Measurements from ENCODE around the gene ATP5MK. TPM values are rescaled to one million over a fixed set of nuclear protein-coding genes. Genes with fewer than 3 reads are reported as not detected.
"Not testable (repeated sequence)": the region's sequence is repeated elsewhere in the genome, so short reads cannot be mapped to it uniquely, and the experiment has no call there.

ATP5MK gene
- polyA plus RNA-seq, 2 donors: 707 to 972 TPM

DNA sequence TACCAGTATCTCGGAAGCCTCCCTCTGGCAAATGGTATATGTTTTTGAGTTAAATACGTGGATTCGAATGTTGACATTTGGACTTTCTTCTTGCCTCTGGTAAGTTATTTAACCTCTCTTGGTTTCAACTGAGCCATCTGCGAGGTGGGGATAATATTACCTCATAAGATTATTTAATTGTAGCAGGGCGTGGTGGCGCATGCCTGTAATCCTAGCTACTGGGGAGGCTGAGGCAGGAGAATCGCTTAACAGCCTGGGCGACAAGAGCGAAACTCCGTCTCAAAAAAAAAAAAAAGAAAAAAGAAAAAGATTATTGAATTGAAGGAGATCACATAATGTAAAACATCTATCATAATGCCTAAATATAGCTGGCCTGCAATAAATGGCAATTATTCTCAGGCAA, 28.9 kb downstream of the ATP5MK start:
- H3K36me3 ChIP-seq (ENCODE audit: control insufficient read depth in 2 of 2, insufficient read depth in 2 of 2, low read length in 1 of 2): no peaks in the 10 kb centered on the region
- WGBS, 2 donors: 30 to 52% methylated on average over 10 of the region's 10 CpGs
- peak overlapping the region; percentile 96 to 99 for H3K4me3 ChIP-seq (ENCODE audit: low read depth in 1 of 2, low read length in 2 of 2)
- no peaks in the 10 kb centered on the region for H3K9me3 ChIP-seq (ENCODE audit: control insufficient read depth in 2 of 2, insufficient read depth in 1 of 2, low read depth in 1 of 2, low read length in 1 of 2)
- no peaks in the 10 kb centered on the region for H3K27me3 ChIP-seq (ENCODE audit: control insufficient read depth in 1 of 2, insufficient read depth in 2 of 2, low read length in 2 of 2)
- no peaks in the 10 kb centered on the region for H3K4me1 ChIP-seq (ENCODE audit: control insufficient read depth in 2 of 2, insufficient read depth in 2 of 2, low read length in 1 of 2)
- H3K27ac ChIP-seq (ENCODE audit: low read depth in 2 of 2, low read length in 1 of 2): peak overlapping the region in 1 of 2 donors; percentile 96

DNA sequence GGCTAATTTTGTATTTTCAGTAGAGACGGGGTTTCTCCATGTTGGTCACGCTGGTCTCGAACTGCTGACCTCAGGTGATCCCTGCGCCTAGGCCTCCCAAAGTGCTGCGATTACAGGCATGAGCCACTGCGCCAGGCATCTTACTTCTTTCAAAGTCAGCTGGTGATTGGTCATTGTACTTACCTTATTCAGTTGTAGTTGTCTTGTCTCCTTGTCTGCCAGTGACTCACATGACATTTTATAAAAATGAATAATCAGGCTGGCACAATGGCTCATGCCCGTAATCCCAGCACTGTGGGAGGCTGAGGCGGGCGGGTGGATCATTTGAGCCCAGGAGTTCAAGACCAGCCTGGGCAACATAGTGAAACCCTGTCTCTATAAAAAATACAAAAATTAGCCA, 35.5 kb downstream of the ATP5MK start:
- H3K4me3 ChIP-seq (ENCODE audit: low read depth in 1 of 2, low read length in 2 of 2); H3K9me3 ChIP-seq (ENCODE audit: control insufficient read depth in 2 of 2, insufficient read depth in 1 of 2, low read depth in 1 of 2, low read length in 1 of 2); H3K27ac ChIP-seq (ENCODE audit: low read depth in 2 of 2, low read length in 1 of 2); H3K27me3 ChIP-seq (ENCODE audit: control insufficient read depth in 1 of 2, insufficient read depth in 2 of 2, low read length in 2 of 2); H3K4me1 ChIP-seq (ENCODE audit: control insufficient read depth in 2 of 2, insufficient read depth in 2 of 2, low read length in 1 of 2); H3K36me3 ChIP-seq (ENCODE audit: control insufficient read depth in 2 of 2, insufficient read depth in 2 of 2, low read length in 1 of 2): not testable (repeated sequence)
- WGBS, 2 donors: 81% methylated on average over 9 of the region's 9 CpGs

DNA sequence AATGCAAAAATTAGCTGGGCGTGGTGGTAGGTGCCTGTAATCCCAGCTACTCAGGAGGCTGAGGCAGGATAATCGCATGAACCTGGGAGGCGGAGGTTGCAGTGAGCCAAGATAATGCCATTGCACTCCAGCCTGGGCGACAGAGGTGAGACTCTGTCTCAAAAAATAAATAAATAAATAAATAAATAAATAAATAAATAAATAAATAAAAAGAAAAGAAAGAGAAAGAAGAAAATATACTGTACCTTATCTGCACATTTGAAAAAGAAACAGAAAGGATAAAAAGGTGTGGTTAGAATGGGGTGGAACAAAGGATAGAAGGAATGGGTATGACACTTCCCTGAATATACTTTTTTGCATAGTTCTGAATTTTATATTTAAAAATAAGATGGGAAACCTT, 36.8 kb downstream of the ATP5MK start:
- not testable (repeated sequence) for H3K36me3 ChIP-seq (ENCODE audit: control insufficient read depth in 2 of 2, insufficient read depth in 2 of 2, low read length in 1 of 2); H3K4me3 ChIP-seq (ENCODE audit: low read depth in 1 of 2, low read length in 2 of 2); H3K4me1 ChIP-seq (ENCODE audit: control insufficient read depth in 2 of 2, insufficient read depth in 2 of 2, low read length in 1 of 2); H3K27me3 ChIP-seq (ENCODE audit: control insufficient read depth in 1 of 2, insufficient read depth in 2 of 2, low read length in 2 of 2); H3K27ac ChIP-seq (ENCODE audit: low read depth in 2 of 2, low read length in 1 of 2); H3K9me3 ChIP-seq (ENCODE audit: control insufficient read depth in 2 of 2, insufficient read depth in 1 of 2, low read depth in 1 of 2, low read length in 1 of 2)
- WGBS, 2 donors: 93 to 94% methylated on average over 4 of the region's 4 CpGs

DNA sequence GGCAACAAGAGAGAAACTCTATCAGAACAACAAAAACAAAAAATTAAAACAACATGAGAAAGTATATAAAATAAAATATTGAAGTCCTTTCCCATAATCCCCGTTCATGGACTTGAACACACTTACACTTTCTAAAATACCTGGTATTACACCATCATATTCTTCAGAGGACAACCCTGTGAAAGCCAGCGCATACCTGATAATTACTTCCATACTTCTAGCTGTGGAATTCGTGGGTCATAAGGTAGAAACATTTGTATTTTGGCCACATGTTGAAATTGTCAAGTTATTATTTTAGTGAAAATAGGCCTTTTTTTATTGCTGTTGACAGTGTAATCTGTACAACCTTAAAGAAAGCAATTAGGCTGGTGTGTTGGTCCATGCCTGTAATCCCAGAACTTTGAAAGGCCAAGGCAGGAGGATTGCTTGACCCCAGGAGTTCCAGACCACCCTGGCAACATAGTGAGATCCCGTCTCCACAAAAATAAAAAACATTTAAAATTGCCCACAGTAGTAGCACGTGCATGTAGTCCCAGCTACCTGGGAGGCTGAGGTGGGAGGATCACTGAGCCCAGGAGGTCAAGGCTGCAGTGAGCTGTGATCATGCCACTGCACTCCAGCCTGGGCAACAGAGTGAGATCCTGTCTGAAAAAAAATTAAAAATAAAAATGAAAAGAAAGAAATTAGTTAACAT, 40.2 kb downstream of the ATP5MK start:
- no peaks in the 10 kb centered on the region for H3K9me3 ChIP-seq (ENCODE audit: control insufficient read depth in 2 of 2, insufficient read depth in 1 of 2, low read depth in 1 of 2, low read length in 1 of 2)
- H3K4me3 ChIP-seq (ENCODE audit: low read depth in 1 of 2, low read length in 2 of 2): no peak overlapping the region
- no peak overlapping the region for H3K27ac ChIP-seq (ENCODE audit: low read depth in 2 of 2, low read length in 1 of 2)
- WGBS, 2 donors: 76 to 81% methylated on average over 5 of the region's 5 CpGs
- peaks cover 0 to 2% of the 10 kb centered on the region in 2 donors for H3K4me1 ChIP-seq (ENCODE audit: control insufficient read depth in 2 of 2, insufficient read depth in 2 of 2, low read length in 1 of 2)
- H3K36me3 ChIP-seq (ENCODE audit: control insufficient read depth in 2 of 2, insufficient read depth in 2 of 2, low read length in 1 of 2): no peaks in the 10 kb centered on the region
- H3K27me3 ChIP-seq (ENCODE audit: control insufficient read depth in 1 of 2, insufficient read depth in 2 of 2, low read length in 2 of 2): no peaks in the 10 kb centered on the region

DNA sequence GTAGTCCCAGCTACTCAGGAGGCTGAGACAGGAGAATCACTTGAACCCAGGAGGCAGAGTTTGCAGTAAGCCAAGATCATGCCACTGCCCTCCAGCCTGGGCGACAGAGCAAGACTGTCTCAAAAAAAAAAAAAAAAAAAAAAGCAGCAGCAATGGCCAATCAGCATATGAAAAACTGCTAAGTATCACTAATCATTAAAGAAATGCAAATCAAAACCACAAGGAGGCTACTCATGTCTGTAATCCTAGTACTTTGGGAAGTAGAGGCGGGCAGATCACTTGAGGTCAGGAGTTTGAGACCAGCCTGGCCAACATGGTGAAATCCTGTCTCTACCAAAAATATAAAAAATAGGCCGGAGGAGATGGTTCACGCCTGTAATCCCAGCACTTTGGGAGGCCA, 41.7 kb downstream of the ATP5MK start:
- not testable (repeated sequence) for H3K4me1 ChIP-seq (ENCODE audit: control insufficient read depth in 2 of 2, insufficient read depth in 2 of 2, low read length in 1 of 2); H3K27me3 ChIP-seq (ENCODE audit: control insufficient read depth in 1 of 2, insufficient read depth in 2 of 2, low read length in 2 of 2); H3K36me3 ChIP-seq (ENCODE audit: control insufficient read depth in 2 of 2, insufficient read depth in 2 of 2, low read length in 1 of 2); H3K9me3 ChIP-seq (ENCODE audit: control insufficient read depth in 2 of 2, insufficient read depth in 1 of 2, low read depth in 1 of 2, low read length in 1 of 2); H3K4me3 ChIP-seq (ENCODE audit: low read depth in 1 of 2, low read length in 2 of 2); H3K27ac ChIP-seq (ENCODE audit: low read depth in 2 of 2, low read length in 1 of 2)
- 91 to 94% methylated on average over 4 of the region's 4 CpGs for WGBS, 2 donors

DNA sequence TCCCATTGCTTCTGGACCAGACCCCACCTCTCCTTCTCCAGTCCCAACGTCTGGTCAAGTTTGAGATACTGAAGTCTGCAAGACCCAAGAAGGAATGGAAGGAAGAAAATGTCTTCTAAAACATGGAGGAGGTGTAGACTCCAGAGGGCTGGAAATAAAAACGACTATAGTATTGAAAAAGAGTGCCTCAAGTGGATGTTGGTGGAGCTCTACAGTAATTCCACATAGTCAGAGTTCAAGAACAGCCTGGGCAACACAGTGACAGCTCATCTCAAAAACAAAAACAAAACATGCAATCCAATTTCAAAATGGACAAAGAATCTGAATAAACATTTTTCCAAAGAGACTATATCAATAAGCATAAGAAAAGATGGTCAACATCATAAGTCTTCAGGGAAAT, 43.0 kb downstream of the ATP5MK start:
- Histone ChIP-seq H3K27ac (ENCODE audit: low read depth in 2 of 2, low read length in 1 of 2) (no peak overlapping the region), H3K9me3 (ENCODE audit: control insufficient read depth in 2 of 2, insufficient read depth in 1 of 2, low read depth in 1 of 2, low read length in 1 of 2) (no peaks in the 10 kb centered on the region), H3K4me3 (ENCODE audit: low read depth in 1 of 2, low read length in 2 of 2) (no peak overlapping the region), H3K4me1 (ENCODE audit: control insufficient read depth in 2 of 2, insufficient read depth in 2 of 2, low read length in 1 of 2) (peaks cover 2% of the 10 kb centered on the region in 2 donors), H3K27me3 (ENCODE audit: control insufficient read depth in 1 of 2, insufficient read depth in 2 of 2, low read length in 2 of 2) (no peaks in the 10 kb centered on the region), H3K36me3 (ENCODE audit: control insufficient read depth in 2 of 2, insufficient read depth in 2 of 2, low read length in 1 of 2) (no peaks in the 10 kb centered on the region)
- WGBS, 2 donors: 47 to 54% methylated on average over 2 of the region's 2 CpGs

DNA sequence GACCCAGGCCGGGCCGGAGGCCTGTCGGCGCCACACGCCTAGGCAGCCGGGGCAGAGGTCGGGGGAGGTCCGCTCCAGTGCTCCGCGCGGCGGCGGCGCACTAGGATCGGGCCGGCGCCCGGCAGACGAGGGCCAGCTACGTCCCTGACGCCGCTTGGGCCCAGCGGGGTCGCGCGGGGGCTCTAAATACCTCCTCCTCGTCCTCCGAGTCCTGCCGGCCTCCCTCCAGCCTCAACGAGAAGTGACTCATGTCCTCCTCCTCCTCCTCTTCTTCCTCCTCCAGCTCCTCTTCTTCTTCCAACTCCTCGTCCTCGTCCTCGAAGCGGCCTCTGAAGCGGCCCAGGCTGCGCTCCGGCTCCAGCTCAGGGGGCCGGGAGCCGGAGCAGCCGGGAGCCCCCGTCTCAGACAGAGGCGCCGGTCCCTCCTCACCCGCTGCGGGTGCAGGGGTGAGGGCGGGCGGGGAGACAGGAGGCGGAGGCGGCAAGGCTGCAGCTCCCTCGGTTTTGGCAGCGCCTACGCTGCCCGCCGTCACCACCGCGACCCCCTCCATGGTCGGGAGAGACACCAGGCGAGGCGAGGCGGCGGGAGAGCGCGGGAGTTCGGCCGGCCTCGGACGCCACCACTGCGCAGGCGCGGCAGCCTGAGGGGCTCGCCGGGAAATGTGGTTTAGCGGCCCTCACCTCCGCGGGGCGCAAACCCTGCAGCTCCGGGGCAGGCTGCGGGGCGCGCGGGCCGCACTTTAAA, 45.6 kb downstream of the ATP5MK start, which contains the start of gene PCGF6:
Gene PCGF6, minus strand, starts transcription at position 624 of the 744 bp plus-strand sequence. Its CDS starts 74 bp downstream, at position 550.
- no peaks in the 10 kb centered on the region for H3K36me3 ChIP-seq (ENCODE audit: control insufficient read depth in 2 of 2, insufficient read depth in 2 of 2, low read length in 1 of 2)
- H3K27ac ChIP-seq (ENCODE audit: low read depth in 2 of 2, low read length in 1 of 2): peak within 1 kb of the TSS; percentile 74
- WGBS, 2 donors: 0 to 1% methylated on average over 82 of the region's 82 CpGs

DNA sequence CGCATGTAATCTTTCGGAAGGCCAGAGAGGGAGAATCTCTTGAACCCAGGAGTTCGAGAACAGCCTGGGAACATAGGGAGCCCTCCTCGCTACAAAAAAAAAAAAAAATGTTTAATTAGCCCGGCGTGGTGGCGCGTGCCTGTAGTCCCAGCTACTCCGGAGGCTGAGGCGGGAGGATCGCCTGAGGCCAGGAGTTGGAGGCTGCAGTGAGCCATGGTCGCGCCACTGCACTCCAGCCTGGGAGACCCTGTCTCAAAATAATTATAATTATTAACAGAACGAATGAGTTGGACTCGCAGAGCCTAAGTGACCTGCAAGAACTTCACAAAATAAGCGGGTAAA, 46.1 kb downstream of the ATP5MK start:
- Histone ChIP-seq H3K9me3 (ENCODE audit: control insufficient read depth in 2 of 2, insufficient read depth in 1 of 2, low read depth in 1 of 2, low read length in 1 of 2) (no peaks in the 10 kb centered on the region), H3K4me3 (ENCODE audit: low read depth in 1 of 2, low read length in 2 of 2) (peak overlapping the region; percentile 71 to 75), H3K36me3 (ENCODE audit: control insufficient read depth in 2 of 2, insufficient read depth in 2 of 2, low read length in 1 of 2) (no peaks in the 10 kb centered on the region), H3K27me3 (ENCODE audit: control insufficient read depth in 1 of 2, insufficient read depth in 2 of 2, low read length in 2 of 2) (no peaks in the 10 kb centered on the region), H3K4me1 (ENCODE audit: control insufficient read depth in 2 of 2, insufficient read depth in 2 of 2, low read length in 1 of 2) (peaks cover 2% of the 10 kb centered on the region in 2 donors), H3K27ac (ENCODE audit: low read depth in 2 of 2, low read length in 1 of 2) (peak overlapping the region; percentile 74)
- WGBS, 2 donors: 47 to 53% methylated on average over 16 of the region's 16 CpGs

More for the DNA sequence above, 45.6 kb downstream of the ATP5MK start, which contains the start of gene PCGF6:
- Histone ChIP-seq H3K4me1 (ENCODE audit: control insufficient read depth in 2 of 2, insufficient read depth in 2 of 2, low read length in 1 of 2) (peaks cover 2% of the 10 kb centered on the region in 2 donors), H3K4me3 (ENCODE audit: low read depth in 1 of 2, low read length in 2 of 2) (peak within 1 kb of the TSS; percentile 71 to 75), H3K9me3 (ENCODE audit: control insufficient read depth in 2 of 2, insufficient read depth in 1 of 2, low read depth in 1 of 2, low read length in 1 of 2) (no peaks in the 10 kb centered on the region), H3K27me3 (ENCODE audit: control insufficient read depth in 1 of 2, insufficient read depth in 2 of 2, low read length in 2 of 2) (no peaks in the 10 kb centered on the region)

All from esophagus (tissue), 2 donors.